Measurements from ENCODE around the gene FGF21. TPM values are rescaled to one million over a fixed set of nuclear protein-coding genes. Genes with fewer than 3 reads are reported as not detected.

Gene FGF21, protein sequence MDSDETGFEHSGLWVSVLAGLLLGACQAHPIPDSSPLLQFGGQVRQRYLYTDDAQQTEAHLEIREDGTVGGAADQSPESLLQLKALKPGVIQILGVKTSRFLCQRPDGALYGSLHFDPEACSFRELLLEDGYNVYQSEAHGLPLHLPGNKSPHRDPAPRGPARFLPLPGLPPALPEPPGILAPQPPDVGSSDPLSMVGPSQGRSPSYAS
- total RNA-seq (2022; extraction: Qiagen RNA extraction; ENCODE audit: low read depth) = 0.08 TPM in 1 of 5 replicates, not detected in the others

GRCh38 chr19:48755084-48755641 is at the start of gene FGF21:
Gene FGF21, plus strand, starts transcription at chr19:48755524. Its CDS starts 713 bp downstream, at chr19:48756237.

GRCh38 chr19:48719263-48720171 is 35.8 kb upstream of the FGF21 start, which contains the start of gene MAMSTR:
Gene MAMSTR, minus strand, starts transcription at chr19:48719725. Its CDS starts 694 bp downstream, at chr19:48719031.

DNA sequence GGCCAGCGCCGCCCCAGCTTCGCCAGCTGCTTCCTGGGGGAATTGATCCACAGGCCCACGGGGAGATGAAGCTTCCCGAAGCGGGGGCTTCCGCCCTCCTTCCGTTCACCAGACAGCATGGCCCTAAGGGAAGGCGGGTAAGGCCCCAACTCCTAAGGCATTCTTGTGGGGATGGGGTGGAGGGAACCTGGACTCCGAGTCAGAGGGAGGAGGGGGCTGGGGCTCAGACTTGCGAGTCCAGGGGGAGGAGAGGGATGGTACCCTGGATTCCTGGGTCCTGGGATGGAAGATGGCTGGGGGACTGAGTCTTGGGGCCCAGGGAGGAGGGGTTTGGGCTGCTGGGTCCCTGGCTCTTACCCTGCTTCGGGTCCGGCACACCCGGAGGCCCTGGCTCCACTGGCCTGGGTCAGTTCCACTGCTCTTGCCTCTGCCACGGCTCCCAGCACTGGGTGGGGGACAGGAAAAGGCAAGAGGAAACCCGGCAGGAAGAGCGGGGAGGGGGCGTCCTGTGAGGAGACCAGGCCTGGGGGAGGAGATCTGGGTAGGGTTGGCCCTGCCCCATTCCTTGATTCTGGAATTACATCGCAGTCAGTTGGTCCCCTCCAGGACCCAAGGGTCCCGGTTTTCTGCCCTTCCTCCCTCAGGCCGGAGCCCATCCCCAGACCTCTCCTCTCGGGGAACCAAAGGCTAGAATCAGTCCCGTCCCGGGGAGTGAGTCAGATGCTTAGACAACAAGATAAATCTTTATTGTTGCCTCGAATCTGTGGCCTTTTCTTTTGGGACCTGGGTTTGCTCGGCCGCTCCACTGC is 15.0 kb upstream of the FGF21 start, which contains the start of gene RASIP1:
RASIP1 (minus strand) TSS at position 447 of the 809 bp plus-strand sequence; CDS start at position 119, 328 bp downstream.

GRCh38 chr19:48746738-48747575 is 8.4 kb upstream of the FGF21 start, which contains the start of gene IZUMO1:
Gene IZUMO1, minus strand, starts transcription at chr19:48746909. Its CDS starts 1,050 bp downstream, at chr19:48745859.

GRCh38 chr19:48752496-48753365 is 2.6 kb upstream of the FGF21 start, which contains the start of gene FUT1:
Gene FUT1, minus strand, starts transcription at chr19:48752641. Its CDS starts 1,360 bp downstream, at chr19:48751281.

Other genes starting within 250 kb of the FGF21 start
- gene LMTK3, start 243.7 kb upstream of the FGF21 start, total RNA-seq (2022; extraction: Qiagen RNA extraction; ENCODE audit: low read depth) = 2.7 to 4.7 TPM (median 4.4 TPM) in 5 replicates
- 12.3 to 17.8 TPM (median 15.5 TPM) in 5 replicates for gene SULT2B1, start 203.4 kb upstream of the FGF21 start, total RNA-seq (2022; extraction: Qiagen RNA extraction; ENCODE audit: low read depth)
- gene SPACA4, start 148.8 kb upstream of the FGF21 start, total RNA-seq (2022; extraction: Qiagen RNA extraction; ENCODE audit: low read depth) = 0.07 TPM in 1 of 5 replicates, not detected in the others
- gene FAM83E, start 140.4 kb upstream of the FGF21 start, total RNA-seq (2022; extraction: Qiagen RNA extraction; ENCODE audit: low read depth) = 0.13 to 0.66 TPM (median 0.17 TPM) in 4 of 5 replicates, not detected in the other
- gene RPL18, start 136.3 kb upstream of the FGF21 start, total RNA-seq (2022; extraction: Qiagen RNA extraction; ENCODE audit: low read depth) = 3,161 to 3,592 TPM (median 3,413 TPM) in 5 replicates
- gene SPHK2, start 136.0 kb upstream of the FGF21 start, total RNA-seq (2022; extraction: Qiagen RNA extraction; ENCODE audit: low read depth) = 10.2 to 19.0 TPM (median 17.9 TPM) in 5 replicates
- gene DBP, start 118.1 kb upstream of the FGF21 start, total RNA-seq (2022; extraction: Qiagen RNA extraction; ENCODE audit: low read depth) = 1.4 to 3.5 TPM (median 2.5 TPM) in 5 replicates
- 8.7 to 12.3 TPM (median 9.7 TPM) in 5 replicates for gene CA11, start 109.3 kb upstream of the FGF21 start, total RNA-seq (2022; extraction: Qiagen RNA extraction; ENCODE audit: low read depth)
- gene NTN5, start 82.5 kb upstream of the FGF21 start, total RNA-seq (2022; extraction: Qiagen RNA extraction; ENCODE audit: low read depth) = 0.10 to 0.25 TPM (median 0.20 TPM) in 4 of 5 replicates, not detected in the other
- gene FUT2, start 59.6 kb upstream of the FGF21 start, total RNA-seq (2022; extraction: Qiagen RNA extraction; ENCODE audit: low read depth) = not detected in 5 replicates
- 0.35 to 0.71 TPM (median 0.51 TPM) in 5 replicates for gene MAMSTR, start 35.8 kb upstream of the FGF21 start, total RNA-seq (2022; extraction: Qiagen RNA extraction; ENCODE audit: low read depth)
- 0.35 to 0.87 TPM (median 0.43 TPM) in 5 replicates for gene RASIP1, start 14.9 kb upstream of the FGF21 start, total RNA-seq (2022; extraction: Qiagen RNA extraction; ENCODE audit: low read depth)
- not detected in 5 replicates for gene IZUMO1, start 8.6 kb upstream of the FGF21 start, total RNA-seq (2022; extraction: Qiagen RNA extraction; ENCODE audit: low read depth)
- 0.07 to 0.09 TPM (median 0.07 TPM) in 4 of 5 replicates, not detected in the other for gene FUT1, start 2.9 kb upstream of the FGF21 start, total RNA-seq (2022; extraction: Qiagen RNA extraction; ENCODE audit: low read depth)
- gene BCAT2, start 55.5 kb downstream of the FGF21 start, total RNA-seq (2022; extraction: Qiagen RNA extraction; ENCODE audit: low read depth) = 50.8 to 60.8 TPM (median 56.6 TPM) in 5 replicates
- 13.8 to 16.7 TPM (median 14.3 TPM) in 5 replicates for gene HSD17B14, start 81.0 kb downstream of the FGF21 start, total RNA-seq (2022; extraction: Qiagen RNA extraction; ENCODE audit: low read depth)
- 1.5 to 3.4 TPM (median 2.2 TPM) in 5 replicates for gene PLEKHA4, start 113.1 kb downstream of the FGF21 start, total RNA-seq (2022; extraction: Qiagen RNA extraction; ENCODE audit: low read depth)
- 94.1 to 157 TPM (median 116 TPM) in 5 replicates for gene PPP1R15A, start 116.9 kb downstream of the FGF21 start, total RNA-seq (2022; extraction: Qiagen RNA extraction; ENCODE audit: low read depth)
- not detected in 5 replicates for gene TULP2, start 143.2 kb downstream of the FGF21 start, total RNA-seq (2022; extraction: Qiagen RNA extraction; ENCODE audit: low read depth)
- gene NUCB1, start 144.8 kb downstream of the FGF21 start, total RNA-seq (2022; extraction: Qiagen RNA extraction; ENCODE audit: low read depth) = 185 to 225 TPM (median 213 TPM) in 5 replicates
- gene DHDH, start 178.2 kb downstream of the FGF21 start, total RNA-seq (2022; extraction: Qiagen RNA extraction; ENCODE audit: low read depth) = 1.2 to 2.2 TPM (median 1.5 TPM) in 5 replicates
- gene BAX, start 199.4 kb downstream of the FGF21 start, total RNA-seq (2022; extraction: Qiagen RNA extraction; ENCODE audit: low read depth) = 295 to 420 TPM (median 376 TPM) in 5 replicates
- 18,205 to 25,130 TPM (median 20,428 TPM) in 5 replicates for gene FTL, start 209.8 kb downstream of the FGF21 start, total RNA-seq (2022; extraction: Qiagen RNA extraction; ENCODE audit: low read depth)
- 17.3 to 22.6 TPM (median 19.8 TPM) in 5 replicates for gene GYS1, start 237.8 kb downstream of the FGF21 start, total RNA-seq (2022; extraction: Qiagen RNA extraction; ENCODE audit: low read depth)
- gene RUVBL2, start 238.4 kb downstream of the FGF21 start, total RNA-seq (2022; extraction: Qiagen RNA extraction; ENCODE audit: low read depth) = 219 to 243 TPM (median 229 TPM) in 5 replicates